K562 (cell line): ENCODE measurements around the gene DNAJB14. TPM values are rescaled to one million over a fixed set of nuclear protein-coding genes. Genes with fewer than 3 reads are reported as not detected.

Experiments
- ATAC-seq: fragments of 200-7000 bp; cut with Tn5 transposase; 3 replicates; pipeline ENCODE4 v1.9.1; 2020; ENCODE audit warnings: moderate library complexity
- BruUV-seq: library from RNA; stranded (reverse); fragments of 400-500 nt; replicated peaks from 2 replicates; lab custom pipeline; 2021; lab: Mats Ljungman, UMichigan
- CTCF ChIA-PET: fragments of 300-600 bp; formaldehyde crosslinking; extraction: SDS; loops from one replicate; lab custom pipeline; 2021; ENCODE audit warnings: low intra/inter-chr PET ratio; lab: Yijun Ruan, JAX
- POLR2A ChIA-PET: fragments of 300-600, 350-650 bp; sonication (Branson Sonifier 250); formaldehyde crosslinking; extraction: SDS; loops from one replicate; lab custom pipeline; 2021; ENCODE audit warnings: antibody characterized with exemption, inconsistent platforms; lab: Yijun Ruan, JAX
- DNase-seq, 4 experiments: peaks; one replicate each; pipeline versions ENCODE4 v3.0.0 to v3.0.0-alpha.2; 2011 to 2018; ENCODE audit warnings: low spot score in 3 of 4, mixed read lengths in 3 of 4; ENCODE audit errors: extremely low read depth in 1 of 4
- FAIRE-seq: peaks from 2 replicates; lab custom pipeline; 2011; peaks lifted over from hg19 to GRCh38; lab: Jason Lieb, UNC
- H2AFZ ChIP-seq: 2 replicates; pipeline ENCODE4 v1.6.0; 2011; ENCODE audit warnings: low read depth, low read length, control low read depth, inconsistent platforms
- H3K27ac ChIP-seq: fragments of 200-600 bp; 3 replicates; pipeline ENCODE4 v1.8.0; 2011; ENCODE audit warnings: low read depth, mild to moderate bottlenecking, control low read depth, inconsistent platforms, low read length, moderate library complexity, mixed read lengths; ENCODE audit errors: extremely low read depth
- H3K27me3 ChIP-seq, 2 experiments: fragments of 300-600 bp in 1 of 2; 2 replicates in 1 of 2; 3 replicates in 1 of 2; pipeline versions ENCODE4 v1.6.0 to v1.8.0; 2011; ENCODE audit warnings: inconsistent platforms in 2 of 2, low read length in 2 of 2, mild to moderate bottlenecking in 1 of 2, mixed read lengths in 1 of 2, moderate library complexity in 1 of 2; ENCODE audit not compliant: control insufficient read depth in 2 of 2, insufficient read depth in 2 of 2
- H3K36me3 ChIP-seq: fragments of 300-600 bp; 3 replicates; pipeline ENCODE4 v1.8.0; 2011; ENCODE audit warnings: mild to moderate bottlenecking, low read length, inconsistent platforms; ENCODE audit not compliant: control insufficient read depth, insufficient read depth
- H3K4me1 ChIP-seq, 2 experiments: fragments of 200-600 bp in 1 of 2; replicated peaks in 1 of 2; 2 replicates in 1 of 2; 3 replicates in 1 of 2; pipeline versions ENCODE4 v1.5.1 to v1.8.0; 2011; ENCODE audit warnings: inconsistent platforms in 2 of 2, low read length in 2 of 2, mild to moderate bottlenecking in 1 of 2, mixed read lengths in 1 of 2, moderate library complexity in 1 of 2; ENCODE audit not compliant: control insufficient read depth in 2 of 2, insufficient read depth in 2 of 2
- H3K4me2 ChIP-seq: 2 replicates; pipeline ENCODE4 v1.6.1; 2011; ENCODE audit warnings: low read length, control low read depth, inconsistent platforms, mixed read lengths; ENCODE audit not compliant: insufficient read depth
- H3K4me3 ChIP-seq: fragments of 200-600 bp; sonication (generic), shearing (Covaris generic); 2 replicates; pipeline ENCODE4 v1.5.1; 2016; ENCODE audit warnings: control low read depth, inconsistent platforms
- H3K79me2 ChIP-seq: fragments of 200-600 bp; 3 replicates; pipeline ENCODE4 v1.8.0; 2011; ENCODE audit warnings: low read length, inconsistent platforms; ENCODE audit not compliant: control insufficient read depth, insufficient read depth
- H3K9ac ChIP-seq, 2 experiments: 2 replicates each; pipeline versions ENCODE4 v1.6.0 to v1.6.1; 2011; ENCODE audit warnings: low read depth in 2 of 2, low read length in 2 of 2, control low read depth in 1 of 2, inconsistent platforms in 1 of 2, mild to moderate bottlenecking in 1 of 2, mixed read lengths in 1 of 2; ENCODE audit not compliant: insufficient read depth in 1 of 2
- H3K9me1 ChIP-seq: one replicate; pipeline ENCODE4 v1.6.0; 2011; ENCODE audit warnings: inconsistent platforms, mild to moderate bottlenecking, low read length, moderate library complexity; ENCODE audit not compliant: control insufficient read depth, insufficient read depth
- H3K9me3 ChIP-seq: replicated peaks from 2 replicates; pipeline ENCODE4 v1.5.1; 2011; ENCODE audit warnings: low read depth, low read length, inconsistent platforms; ENCODE audit not compliant: control insufficient read depth, insufficient read depth
- H4K20me1 ChIP-seq: replicated peaks from 2 replicates; pipeline ENCODE4 v1.6.1; 2011; ENCODE audit warnings: low read length, inconsistent platforms, mixed read lengths; ENCODE audit not compliant: control insufficient read depth, insufficient read depth
- CREBBP ChIP-seq: IDR thresholded peaks from one replicate; pipeline ENCODE4 v1.6.1; 2012; ENCODE audit warnings: low read depth, mild to moderate bottlenecking, control low read depth, inconsistent platforms, low read length
- DEAF1 ChIP-seq: fragments of 450-650 bp; formaldehyde crosslinking; IDR thresholded peaks from 2 replicates; pipeline ENCODE4 v1.4.0; 2020; ENCODE audit warnings: mild to moderate bottlenecking, moderate library complexity
- HDAC8 ChIP-seq: fragments of 450-650 bp; IDR thresholded peaks from 2 replicates; pipeline ENCODE4 v1.6.1; 2016; ENCODE audit warnings: mild to moderate bottlenecking, missing genetic modification characterization, moderate library complexity, missing compliant biosample characterization
- PML ChIP-seq: IDR thresholded peaks from 2 replicates; pipeline ENCODE4 v1.6.1; 2012; ENCODE audit warnings: low read length, inconsistent platforms
- POLR3A ChIP-seq: IDR thresholded peaks from 2 replicates; pipeline ENCODE4 v1.6.1; 2011; ENCODE audit warnings: borderline replicate concordance, mild to moderate bottlenecking, moderate library complexity; ENCODE audit not compliant: insufficient read length, insufficient read depth; ENCODE audit errors: extremely low read depth
- SRF ChIP-seq, 2 experiments: fragments of 250-450, 450-650 bp in 1 of 2; sonication (Bioruptor Pico) in 1 of 2; sonication (generic) in 1 of 2; formaldehyde crosslinking; IDR thresholded peaks; 2 replicates each; pipeline versions ENCODE4 v1.5.0 to v1.5.1; 2020 to 2022; ENCODE audit warnings: mild to moderate bottlenecking in 1 of 2, missing genetic modification reagents in 1 of 2
- TEAD1 ChIP-seq, 2 experiments: fragments of 450-650 bp in 1 of 2; sonication (generic) in 1 of 2; formaldehyde crosslinking; IDR thresholded peaks; 2 replicates each; pipeline versions ENCODE4 v1.4.0 to v1.8.0; 2020 to 2022; ENCODE audit warnings: mild to moderate bottlenecking in 2 of 2, missing genetic modification reagents in 1 of 2
- TFE3 ChIP-seq: fragments of 450-650 bp; formaldehyde crosslinking; IDR thresholded peaks from 2 replicates; pipeline ENCODE4 v1.4.0; 2020; ENCODE audit warnings: mild to moderate bottlenecking, mixed read lengths
- TRIM25 ChIP-seq: fragments of 450-650 bp; IDR thresholded peaks from 2 replicates; pipeline ENCODE4 v1.7.0; 2016; ENCODE audit warnings: borderline replicate concordance
- USF2 ChIP-seq: sonication (generic); formaldehyde crosslinking; IDR thresholded peaks from 2 replicates; pipeline ENCODE4 v1.5.0; 2020; ENCODE audit warnings: missing genetic modification reagents
- ZNF12 ChIP-seq: sonication (generic); formaldehyde crosslinking; IDR thresholded peaks from 2 replicates; pipeline ENCODE4 v1.4.0; 2020; ENCODE audit warnings: mild to moderate bottlenecking, missing genetic modification reagents
- ZNF134 ChIP-seq: fragments of 250-450 bp; sonication (Bioruptor Pico); conservative IDR thresholded peaks from 2 replicates; pipeline ENCODE4 v1.4.0; 2020
- ZNF699 ChIP-seq: fragments of 250-450 bp; sonication (Bioruptor Pico); IDR thresholded peaks from 2 replicates; pipeline ENCODE4 v1.8.0; 2021; ENCODE audit warnings: mild to moderate bottlenecking, moderate library complexity; ENCODE audit not compliant: insufficient replicate concordance
- WGBS: fragments of 100-300 bp; shearing (Covaris generic); methylation state at CpG from one replicate; pipeline ENCODE4 v1.1.6; 2016; ENCODE audit warnings: low coverage, mixed read lengths; ENCODE audit not compliant: insufficient coverage; ENCODE audit errors: missing lambda C conversion rate; 5-methylcytosine and 5-hydroxymethylcytosine counted together
- in situ Hi-C: fragments of 300-500 bp; cut with MboI; formaldehyde crosslinking; loops from 4 replicates; pipeline ENCODE4 v1.15.0; 2018; ENCODE audit warnings: inconsistent platforms, mixed read lengths
- intact Hi-C: fragments of 100-400 bp; cut with micrococcal nuclease; formaldehyde crosslinking; loops from 2 replicates; pipeline ENCODE4 v1.14.2; 2022
- polyA plus RNA-seq, 8 experiments: library from polyadenylated mRNA; depleted of rRNA in 4 of 8; stranded (reverse) in 5 of 8; unstranded in 3 of 8; fragments of >200 nt; fragmentation: Nextera tagmentation in 2 of 8; fragmentation: Illumina TruSeq in 1 of 8; extraction: Ambion mirVana in 2 of 8; extraction: Trizol in 1 of 8; gene quantifications; 2 replicates each; pipeline versions ENCODE4 v1.2.1 to v1.2.3, GENCODE V29; 2011 to 2014; ENCODE audit warnings: inconsistent platforms in 1 of 8, missing spikeins in 1 of 8
- total RNA-seq, 7 experiments: library from RNA; depleted of rRNA in 6 of 7; stranded (reverse); fragments of >200 nt in 6 of 7; fragmentation: Illumina TruSeq in 2 of 7; extraction: Trizol in 2 of 7; gene quantifications; 2 replicates each; pipeline versions ENCODE4 v1.2.1 to v1.2.3, GENCODE V29; 2011 to 2021; ENCODE audit warnings: low replicate concordance in 1 of 7

The DNAJB14 gene
- total and polyA plus RNA-seq, 9 of the 15 experiments (the other 6 are each of a cell fraction or from before 2014, with no cell fraction given), result 5.5 to 28.0 (median 12.7) TPM

GRCh38 chr4:99861120-99861905, 85.1 kb downstream of the DNAJB14 start:
- no TSS peak for BruUV-seq
- H3K27ac ChIP-seq, result no peak overlapping the region
- no peak overlapping the region for H2AFZ ChIP-seq
- H3K79me2 ChIP-seq, result no peaks in the 10 kb centered on the region
- H3K9me3 ChIP-seq, result no peaks in the 10 kb centered on the region
- H3K4me3 ChIP-seq, result no peak overlapping the region
- H3K9me1 ChIP-seq, result no peaks in the 10 kb centered on the region
- FAIRE-seq (no peak), DNase-seq (no peak), ATAC-seq (no peak)
- in situ Hi-C loops (no loop called here), intact Hi-C loops (no loop called here)
- ChIA-PET CTCF (interaction anchor here (1.0 kb wide), 1 partner anchor 8 kb away, joined by 3 read pairs; no protein-coding TSS in a partner anchor), POLR2A (interaction anchor here (1.0 kb wide), 1 partner anchor 8 kb away, joined by 3 read pairs; no protein-coding TSS in a partner anchor)
- H3K36me3 ChIP-seq, result no peaks in the 10 kb centered on the region
- H4K20me1 ChIP-seq, result no peaks in the 10 kb centered on the region
- H3K4me1 ChIP-seq, result peaks cover 0 to 4% of the 10 kb centered on the region in 2 experiments; a peak in 1 of 5 replicates
- H3K9ac ChIP-seq, result no peak overlapping the region
- H3K27me3 ChIP-seq, result no peaks in the 10 kb centered on the region
- 14% methylated on average over 5 of the region's 5 CpGs for WGBS
- H3K4me2 ChIP-seq, result no peak overlapping the region
- no peak for TF ChIP-seq PML
- no peak for TF ChIP-seq ZNF134 (CRISPR knock-in tag)
- TF ChIP-seq ZNF699 (CRISPR knock-in tag), result no peak
- no peak for TF ChIP-seq SRF (CRISPR knock-in tag; IDR thresholded peaks at IDR 0.05)
- no peak for TF ChIP-seq USF2 (CRISPR knock-in tag)
- TF ChIP-seq DEAF1 (CRISPR knock-in tag), result no peak
- no peak for TF ChIP-seq TRIM25
- no peak for TF ChIP-seq HDAC8 (tag)
- no peak for TF ChIP-seq TFE3
- no peak for TF ChIP-seq CREBBP
- TF ChIP-seq ZNF12 (CRISPR knock-in tag), result no peak
- TF ChIP-seq TEAD1 (CRISPR knock-in tag; IDR thresholded peaks at IDR 0.05), result no peak
- TF ChIP-seq POLR3A, result no peak
